LNCaP clone FGC (cell line): Measurements from ENCODE around the gene CHODL.

Source experiments
- DNase-seq: peaks from one replicate; pipeline ENCODE4 v3.0.0-alpha.2; 2011; ENCODE audit warnings: low read depth
- H3K4me3 ChIP-seq: 2 replicates; pipeline ENCODE4 v1.5.1; 2011; ENCODE audit warnings: mild to moderate bottlenecking, low read depth, low read length, control low read depth
- TF ChIP-seq, protein P1 (sequence below): IDR thresholded peaks from 2 replicates; pipeline ENCODE4 v1.5.1; 2012; ENCODE audit warnings: mild to moderate bottlenecking; ENCODE audit not compliant: control insufficient read depth, insufficient read depth; ENCODE audit errors: extremely low read depth

Gene CHODL

GRCh38 chr21:18244671-18245463, at the start of gene CHODL:
Gene CHODL, plus strand, starts transcription at chr21:18244833. Its CDS starts 391 bp downstream, at chr21:18245224.
- DNase-seq = no peak
- no peak within 1 kb of the TSS for H3K4me3 ChIP-seq
- TF ChIP-seq, protein P1, sequence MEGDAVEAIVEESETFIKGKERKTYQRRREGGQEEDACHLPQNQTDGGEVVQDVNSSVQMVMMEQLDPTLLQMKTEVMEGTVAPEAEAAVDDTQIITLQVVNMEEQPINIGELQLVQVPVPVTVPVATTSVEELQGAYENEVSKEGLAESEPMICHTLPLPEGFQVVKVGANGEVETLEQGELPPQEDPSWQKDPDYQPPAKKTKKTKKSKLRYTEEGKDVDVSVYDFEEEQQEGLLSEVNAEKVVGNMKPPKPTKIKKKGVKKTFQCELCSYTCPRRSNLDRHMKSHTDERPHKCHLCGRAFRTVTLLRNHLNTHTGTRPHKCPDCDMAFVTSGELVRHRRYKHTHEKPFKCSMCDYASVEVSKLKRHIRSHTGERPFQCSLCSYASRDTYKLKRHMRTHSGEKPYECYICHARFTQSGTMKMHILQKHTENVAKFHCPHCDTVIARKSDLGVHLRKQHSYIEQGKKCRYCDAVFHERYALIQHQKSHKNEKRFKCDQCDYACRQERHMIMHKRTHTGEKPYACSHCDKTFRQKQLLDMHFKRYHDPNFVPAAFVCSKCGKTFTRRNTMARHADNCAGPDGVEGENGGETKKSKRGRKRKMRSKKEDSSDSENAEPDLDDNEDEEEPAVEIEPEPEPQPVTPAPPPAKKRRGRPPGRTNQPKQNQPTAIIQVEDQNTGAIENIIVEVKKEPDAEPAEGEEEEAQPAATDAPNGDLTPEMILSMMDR = no peak

DNA sequence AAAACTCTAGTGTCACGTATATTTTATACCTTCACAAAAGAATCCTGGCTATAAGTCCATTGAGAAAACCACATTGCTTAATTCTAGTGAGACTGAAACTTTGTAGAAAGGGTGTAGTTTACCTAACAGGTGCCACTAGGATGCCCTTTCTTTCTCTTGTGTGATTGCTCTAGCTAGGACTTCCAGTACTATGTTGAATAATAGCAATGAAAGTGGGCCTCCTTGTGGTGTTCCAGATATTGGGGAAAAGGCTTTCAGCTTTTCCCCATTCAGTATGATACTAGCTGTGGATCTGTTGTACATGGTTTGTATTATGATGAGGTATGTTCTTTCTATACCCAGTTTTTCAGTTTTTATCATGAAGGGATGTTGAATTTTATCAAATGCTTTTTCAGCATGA, 39.7 kb upstream of the CHODL start:
- DNase-seq = no peak
- TF ChIP-seq, protein P1 = peak; percentile 42; the same call in 1 of the 2 replicates
- no peak overlapping the region for H3K4me3 ChIP-seq

- TF ChIP-seq, protein P1 = no peak
- no peak for DNase-seq
- no peak overlapping the region for H3K4me3 ChIP-seq
Observed at GRCh38 chr21:18218331-18218730, 26.3 kb upstream of the CHODL start.

- DNase-seq = no peak
- H3K4me3 ChIP-seq = no peak overlapping the region
- TF ChIP-seq, protein P1 = no peak
Observed at GRCh38 chr21:18220498-18220897, 24.1 kb upstream of the CHODL start.

DNA sequence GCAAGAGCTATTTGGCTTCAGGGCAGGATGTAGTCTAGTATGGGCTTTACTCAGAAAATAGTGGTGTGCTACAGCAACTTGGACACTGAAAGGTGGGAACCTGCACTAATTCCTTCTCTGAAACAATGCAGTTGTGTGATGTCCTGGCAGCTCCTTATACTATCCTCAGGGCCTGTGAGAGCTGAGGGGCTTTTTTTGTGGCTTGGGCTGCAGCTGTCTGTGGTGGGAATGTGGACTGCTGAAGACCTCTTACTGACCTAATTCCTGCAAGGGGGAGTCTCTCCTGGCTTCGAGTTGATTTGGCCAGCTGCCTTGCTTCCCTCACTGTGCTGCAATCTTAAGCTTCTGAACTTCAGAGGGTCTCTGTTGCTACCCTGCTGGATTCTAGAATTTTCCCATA, 22.3 kb upstream of the CHODL start:
- no peak overlapping the region for H3K4me3 ChIP-seq
- TF ChIP-seq, protein P1 = no peak
- no peak for DNase-seq

DNA sequence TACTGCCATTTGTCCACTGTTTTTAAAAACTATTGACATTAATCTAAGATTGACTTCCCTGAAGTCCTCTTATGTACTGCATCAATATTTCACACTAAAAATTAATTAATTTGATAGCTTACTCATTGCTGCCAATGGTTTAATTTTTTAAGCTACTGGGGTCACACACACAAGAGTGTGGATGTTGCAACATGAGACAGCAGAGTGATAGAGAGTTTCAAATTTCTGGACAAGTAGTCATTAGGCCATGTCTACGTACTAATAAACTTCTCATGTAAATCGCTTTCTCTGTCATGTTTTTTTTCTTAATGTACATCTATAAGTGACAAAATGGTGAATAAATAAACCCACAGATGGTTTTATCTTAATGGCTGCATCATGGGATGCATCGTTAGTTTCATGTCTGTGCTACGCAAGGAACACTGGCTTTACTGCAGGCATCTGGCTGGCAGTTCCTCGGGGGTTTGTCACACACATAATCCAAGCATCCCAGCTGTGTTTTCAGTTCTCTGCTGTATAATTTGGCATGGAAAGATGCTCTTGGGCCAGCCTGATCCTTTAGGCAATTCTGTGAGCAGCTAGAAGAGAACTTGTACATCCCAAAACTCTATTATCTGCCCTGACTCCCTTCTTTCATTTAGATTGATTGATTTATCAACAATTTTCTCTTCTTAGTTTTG, 16.4 kb upstream of the CHODL start:
- TF ChIP-seq, protein P1 = no peak
- no peak for DNase-seq
- no peak overlapping the region for H3K4me3 ChIP-seq
